ENCODE measurements around the gene ZNF516. TPM values are rescaled to one million over a fixed set of nuclear protein-coding genes. Genes with fewer than 3 reads are reported as not detected.

ZNF516 gene
- total RNA-seq, 1 donor from 2014 or later: 14.8 TPM

DNA sequence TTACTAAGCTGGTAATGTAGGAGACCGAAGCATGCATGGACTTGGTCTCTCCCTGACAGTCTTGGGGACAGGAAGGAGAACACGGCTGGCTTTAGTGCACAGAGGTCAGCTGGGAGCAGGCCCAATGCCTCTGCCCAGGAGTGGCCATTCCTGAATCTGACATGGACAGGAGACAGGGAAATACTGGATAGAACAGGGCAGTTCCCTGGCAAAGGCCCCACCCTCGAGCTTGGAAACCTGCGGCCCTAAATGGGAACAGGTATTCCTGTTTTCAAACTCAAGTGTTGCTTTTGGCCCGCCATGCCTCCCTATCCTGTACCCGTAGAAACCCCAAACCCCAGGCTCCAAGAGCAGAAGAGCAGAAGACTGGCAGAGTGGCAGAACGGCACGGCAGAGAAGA is 107.4 kb downstream of the ZNF516 start:
- TF ChIP-seq, protein P1, sequence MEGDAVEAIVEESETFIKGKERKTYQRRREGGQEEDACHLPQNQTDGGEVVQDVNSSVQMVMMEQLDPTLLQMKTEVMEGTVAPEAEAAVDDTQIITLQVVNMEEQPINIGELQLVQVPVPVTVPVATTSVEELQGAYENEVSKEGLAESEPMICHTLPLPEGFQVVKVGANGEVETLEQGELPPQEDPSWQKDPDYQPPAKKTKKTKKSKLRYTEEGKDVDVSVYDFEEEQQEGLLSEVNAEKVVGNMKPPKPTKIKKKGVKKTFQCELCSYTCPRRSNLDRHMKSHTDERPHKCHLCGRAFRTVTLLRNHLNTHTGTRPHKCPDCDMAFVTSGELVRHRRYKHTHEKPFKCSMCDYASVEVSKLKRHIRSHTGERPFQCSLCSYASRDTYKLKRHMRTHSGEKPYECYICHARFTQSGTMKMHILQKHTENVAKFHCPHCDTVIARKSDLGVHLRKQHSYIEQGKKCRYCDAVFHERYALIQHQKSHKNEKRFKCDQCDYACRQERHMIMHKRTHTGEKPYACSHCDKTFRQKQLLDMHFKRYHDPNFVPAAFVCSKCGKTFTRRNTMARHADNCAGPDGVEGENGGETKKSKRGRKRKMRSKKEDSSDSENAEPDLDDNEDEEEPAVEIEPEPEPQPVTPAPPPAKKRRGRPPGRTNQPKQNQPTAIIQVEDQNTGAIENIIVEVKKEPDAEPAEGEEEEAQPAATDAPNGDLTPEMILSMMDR (conservative IDR thresholded peaks at IDR 0.05; ENCODE audit: low read depth, low read length): no peak
- H3K4me3 ChIP-seq (ENCODE audit: low read depth, low read length): no peak overlapping the region
- DNase-seq (ENCODE audit: low read depth): no peak

DNA sequence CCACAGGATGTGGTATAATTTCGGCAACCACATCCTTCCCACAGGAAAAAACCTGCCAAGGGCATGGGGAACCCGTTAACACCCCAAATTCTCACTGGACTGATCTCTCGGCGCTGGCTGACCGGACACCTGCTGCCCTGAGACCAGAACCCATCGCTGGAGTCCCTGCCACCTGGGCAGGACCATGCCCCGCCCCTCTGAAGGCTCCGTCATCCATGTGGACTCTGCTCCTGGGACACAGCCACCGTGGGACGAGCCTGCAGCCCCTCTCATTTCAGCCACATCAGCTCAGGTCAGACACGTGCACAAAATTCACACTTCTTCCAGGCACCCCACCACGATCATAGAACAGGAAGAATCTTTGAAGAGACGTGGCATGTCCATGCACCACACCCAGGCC is 108.2 kb downstream of the ZNF516 start:
- H3K4me3 ChIP-seq (ENCODE audit: low read depth, low read length): no peak overlapping the region
- no peak for DNase-seq (ENCODE audit: low read depth)
- TF ChIP-seq, protein P1 (conservative IDR thresholded peaks at IDR 0.05; ENCODE audit: low read depth, low read length): no peak

DNA sequence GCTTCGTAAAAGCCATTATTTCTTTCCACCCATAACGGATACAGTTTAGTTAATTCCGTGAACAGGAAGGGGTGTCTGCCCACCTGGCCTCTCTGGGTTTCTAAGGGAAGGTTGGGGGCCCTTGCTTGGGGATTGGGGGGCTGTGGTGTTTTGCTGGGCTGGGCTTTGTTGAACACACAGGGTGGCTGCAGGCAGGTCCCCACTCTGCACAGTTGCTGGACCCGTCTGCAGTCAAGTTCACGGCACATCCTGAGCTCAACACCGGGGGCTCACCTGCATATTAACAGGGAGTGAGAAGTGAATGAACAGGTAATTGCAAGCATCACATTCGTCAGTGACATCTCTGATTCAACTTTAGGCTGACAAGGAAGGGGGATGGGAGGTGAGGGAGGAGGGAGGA is 109.0 kb downstream of the ZNF516 start:
- no peak for DNase-seq (ENCODE audit: low read depth)
- TF ChIP-seq, protein P1 (conservative IDR thresholded peaks at IDR 0.05; ENCODE audit: low read depth, low read length): no peak
- H3K4me3 ChIP-seq (ENCODE audit: low read depth, low read length): no peak overlapping the region

DNA sequence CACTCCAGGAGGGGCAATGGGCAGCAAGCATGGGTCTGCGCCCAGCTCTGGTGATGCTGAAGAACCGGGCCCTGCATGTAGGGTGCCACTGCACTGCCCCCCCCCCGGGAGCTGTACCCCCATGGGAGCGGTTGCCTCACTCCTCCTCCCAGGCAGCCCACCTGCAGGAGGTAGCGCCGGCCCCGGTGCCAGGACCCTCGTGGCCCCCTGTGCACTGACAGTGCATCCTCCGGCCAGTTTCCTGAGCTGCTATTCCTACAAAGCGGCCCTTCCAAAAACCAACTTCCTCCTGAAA is 109.4 kb downstream of the ZNF516 start:
- TF ChIP-seq, protein P1 (conservative IDR thresholded peaks at IDR 0.05; ENCODE audit: low read depth, low read length): no peak
- no peak overlapping the region for H3K4me3 ChIP-seq (ENCODE audit: low read depth, low read length)
- no peak for DNase-seq (ENCODE audit: low read depth)

DNA sequence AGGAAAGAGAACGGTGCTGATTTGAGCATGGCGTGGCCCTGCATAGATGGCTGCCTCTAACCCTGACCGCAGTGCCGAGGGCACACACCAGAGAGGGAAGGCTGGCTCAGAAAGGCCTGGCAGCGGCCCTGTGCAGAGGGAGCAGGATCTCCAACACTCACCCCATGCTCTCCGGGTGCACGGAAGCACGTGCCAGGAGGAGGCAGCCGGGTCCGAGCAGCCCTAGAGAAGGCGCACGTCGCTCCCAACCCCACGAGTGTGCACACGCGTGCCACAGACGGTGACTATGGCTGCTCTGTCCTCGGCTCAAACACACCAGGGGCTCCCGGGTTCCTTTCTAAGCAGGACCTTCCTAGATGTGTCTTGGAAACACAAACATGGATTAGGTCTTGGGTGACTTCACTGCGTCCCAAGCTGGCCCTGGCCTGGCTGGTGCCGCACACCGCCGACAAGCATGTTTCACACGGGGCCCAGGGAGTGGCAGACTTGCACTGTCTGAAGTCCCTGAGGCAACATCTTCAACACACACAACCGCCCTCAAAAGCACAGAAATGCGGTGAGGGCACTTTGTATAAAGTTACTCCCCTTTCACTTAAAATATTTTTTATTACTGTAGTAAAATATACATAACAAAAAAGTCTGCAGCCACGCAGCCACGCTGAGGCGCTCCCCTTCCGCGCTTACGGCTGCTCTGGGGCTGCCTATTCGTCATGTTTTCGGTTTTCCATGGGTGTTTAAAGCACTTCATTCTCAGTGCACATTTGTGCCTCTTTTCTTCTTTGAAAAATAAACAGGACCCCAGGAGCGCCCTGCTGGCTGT is 110.0 kb downstream of the ZNF516 start:
- no peak for DNase-seq (ENCODE audit: low read depth)
- H3K4me3 ChIP-seq (ENCODE audit: low read depth, low read length): no peak overlapping the region
- TF ChIP-seq, protein P1 (conservative IDR thresholded peaks at IDR 0.05; ENCODE audit: low read depth, low read length): no peak

DNA sequence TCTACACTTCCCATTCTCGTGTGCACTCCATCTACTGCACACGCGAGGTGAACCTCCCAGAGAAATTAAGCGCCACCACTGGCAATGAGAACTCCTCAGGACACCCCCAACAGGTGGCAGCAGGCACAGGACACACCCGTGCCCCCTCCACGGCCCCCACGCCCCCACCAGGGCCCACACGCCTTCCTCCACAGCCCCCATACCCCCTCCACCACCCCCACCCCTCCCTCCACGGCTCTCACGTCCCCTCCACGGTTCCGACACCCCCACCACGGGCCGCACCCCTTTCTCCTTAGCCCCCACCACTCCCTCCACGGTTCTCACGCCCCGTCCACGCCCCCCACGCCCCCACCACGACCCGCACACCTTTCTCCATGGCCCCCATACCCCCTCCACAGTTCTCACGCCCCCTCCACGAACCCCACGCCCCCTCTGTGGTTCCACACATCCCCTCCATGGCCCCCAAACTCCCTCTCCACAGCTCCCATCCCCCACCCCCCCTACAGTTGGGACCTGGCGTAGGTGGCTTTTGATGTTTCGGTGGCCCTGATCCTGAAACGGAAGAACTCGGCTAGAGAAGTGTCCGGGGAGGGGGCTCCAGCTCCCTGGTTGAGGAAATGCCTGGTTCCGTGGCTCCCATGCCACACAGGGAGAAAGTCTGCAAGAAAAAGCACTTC is 110.8 kb downstream of the ZNF516 start:
- TF ChIP-seq, protein P1 (conservative IDR thresholded peaks at IDR 0.05; ENCODE audit: low read depth, low read length): no peak
- DNase-seq (ENCODE audit: low read depth): no peak
- no peak overlapping the region for H3K4me3 ChIP-seq (ENCODE audit: low read depth, low read length)
